WERI-Rb-1 (cell line): Measurements from ENCODE around the gene FAM83E.

Source experiments
- DNase-seq: peaks from one replicate; pipeline ENCODE4 v3.0.0-alpha.2; 2020
- H3K27ac ChIP-seq: fragments of 250-450 bp; sonication (Bioruptor Pico); 2 replicates; pipeline ENCODE4 v1.5.1; 2020; ENCODE audit warnings: mild to moderate bottlenecking, moderate library complexity
- H3K27me3 ChIP-seq: fragments of 250-450 bp; sonication (Bioruptor Pico); 2 replicates; pipeline ENCODE4 v1.5.1; 2021; ENCODE audit warnings: mild to moderate bottlenecking, low read depth, moderate library complexity; ENCODE audit not compliant: insufficient read depth, severe bottlenecking
- H3K36me3 ChIP-seq: fragments of 250-450 bp; sonication (Bioruptor Pico); 2 replicates; pipeline ENCODE4 v1.5.1; 2020; ENCODE audit warnings: mild to moderate bottlenecking, moderate library complexity
- H3K4me3 ChIP-seq: 2 replicates; pipeline ENCODE4 v1.5.1; 2011; ENCODE audit warnings: low read depth, mild to moderate bottlenecking, control low read depth, low read length
- H3K9me3 ChIP-seq: fragments of 250-450 bp; sonication (Bioruptor Pico); 2 replicates; pipeline ENCODE4 v1.5.1; 2021; ENCODE audit warnings: mild to moderate bottlenecking, moderate library complexity; ENCODE audit not compliant: severe bottlenecking
- TF ChIP-seq, protein P1 (sequence below): IDR thresholded peaks from 2 replicates; pipeline ENCODE4 v1.5.1; 2011; ENCODE audit warnings: low read depth, mild to moderate bottlenecking, control low read depth, inconsistent platforms, low read length

Gene FAM83E

DNA sequence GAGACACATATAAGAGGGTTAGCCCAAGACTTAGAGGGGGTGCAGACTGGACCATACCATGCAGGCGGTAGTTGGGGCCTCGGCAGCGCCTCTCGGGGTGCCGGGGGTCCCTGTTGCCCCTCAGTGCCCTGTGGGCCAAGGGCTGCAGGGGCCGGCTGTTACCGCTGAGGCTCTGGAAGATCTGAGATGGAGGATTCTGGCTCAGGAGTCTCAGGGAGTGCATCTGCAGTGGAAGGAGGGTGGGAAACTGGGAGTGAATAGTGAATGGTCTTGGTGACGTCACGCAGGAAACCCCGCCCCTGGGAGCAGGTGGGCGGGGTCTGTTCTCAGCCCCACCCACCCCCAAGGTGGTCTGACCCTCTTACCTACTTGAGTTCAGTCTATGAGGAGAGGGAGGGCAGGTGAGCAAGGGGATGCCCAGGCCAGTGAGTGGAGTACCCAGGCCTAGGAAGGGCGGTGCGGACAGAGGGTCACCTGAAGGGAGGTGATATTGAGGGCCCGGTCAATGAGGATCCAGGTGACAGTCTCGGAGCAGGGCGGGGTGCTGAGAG, 24.0 kb upstream of the FAM83E start:
- no peaks in the 10 kb centered on the region for H3K27me3 ChIP-seq
- H3K9me3 ChIP-seq = no peaks in the 10 kb centered on the region
- no peaks in the 10 kb centered on the region for H3K36me3 ChIP-seq
- TF ChIP-seq, protein P1, sequence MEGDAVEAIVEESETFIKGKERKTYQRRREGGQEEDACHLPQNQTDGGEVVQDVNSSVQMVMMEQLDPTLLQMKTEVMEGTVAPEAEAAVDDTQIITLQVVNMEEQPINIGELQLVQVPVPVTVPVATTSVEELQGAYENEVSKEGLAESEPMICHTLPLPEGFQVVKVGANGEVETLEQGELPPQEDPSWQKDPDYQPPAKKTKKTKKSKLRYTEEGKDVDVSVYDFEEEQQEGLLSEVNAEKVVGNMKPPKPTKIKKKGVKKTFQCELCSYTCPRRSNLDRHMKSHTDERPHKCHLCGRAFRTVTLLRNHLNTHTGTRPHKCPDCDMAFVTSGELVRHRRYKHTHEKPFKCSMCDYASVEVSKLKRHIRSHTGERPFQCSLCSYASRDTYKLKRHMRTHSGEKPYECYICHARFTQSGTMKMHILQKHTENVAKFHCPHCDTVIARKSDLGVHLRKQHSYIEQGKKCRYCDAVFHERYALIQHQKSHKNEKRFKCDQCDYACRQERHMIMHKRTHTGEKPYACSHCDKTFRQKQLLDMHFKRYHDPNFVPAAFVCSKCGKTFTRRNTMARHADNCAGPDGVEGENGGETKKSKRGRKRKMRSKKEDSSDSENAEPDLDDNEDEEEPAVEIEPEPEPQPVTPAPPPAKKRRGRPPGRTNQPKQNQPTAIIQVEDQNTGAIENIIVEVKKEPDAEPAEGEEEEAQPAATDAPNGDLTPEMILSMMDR = no peak
- H3K27ac ChIP-seq = peak overlapping the region; percentile 94
- H3K4me3 ChIP-seq = peak overlapping the region; percentile 73; the same call in 1 of the 2 replicates
- DNase-seq = no peak

DNA sequence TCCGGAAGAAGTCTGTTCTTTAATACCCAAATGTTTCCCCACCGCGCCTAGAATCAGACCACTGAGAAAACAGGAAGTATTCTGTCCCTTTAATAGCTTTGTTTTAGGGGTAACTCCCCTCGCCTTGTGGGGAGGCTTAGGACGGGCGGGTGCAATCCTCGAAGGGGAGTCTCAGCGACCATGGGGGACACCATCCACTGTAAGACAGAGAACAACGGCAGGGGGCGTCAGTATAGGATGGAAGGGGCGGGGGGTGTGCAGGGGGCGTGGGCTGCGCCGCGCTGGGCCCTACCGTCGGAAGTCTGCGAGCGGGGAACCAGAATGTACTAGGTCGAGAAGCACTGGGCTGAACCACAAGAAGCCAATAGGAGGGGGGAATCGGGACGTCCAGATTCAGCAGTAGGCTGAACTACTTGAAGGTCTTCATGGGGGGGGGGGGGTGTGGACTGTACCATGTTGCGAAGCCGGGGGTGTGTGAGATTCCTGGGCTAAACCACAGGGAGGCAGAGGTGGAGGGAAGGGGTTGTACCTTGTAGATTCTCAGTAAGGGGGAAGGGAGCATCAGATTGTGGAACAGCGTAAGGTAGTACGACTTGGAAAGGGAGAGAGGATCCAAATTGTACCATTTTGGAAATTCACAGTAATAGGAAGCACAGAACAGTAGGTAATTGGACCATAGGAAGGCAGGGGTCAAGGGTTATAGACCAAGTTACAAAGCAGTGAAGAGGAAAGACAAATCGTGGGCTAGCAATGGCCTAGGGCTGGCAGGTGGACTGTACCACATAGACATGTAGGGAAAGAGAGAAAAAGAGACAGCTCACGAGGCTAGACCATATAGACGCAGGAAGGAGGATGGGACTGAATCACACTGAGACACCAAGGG, 23.3 kb upstream of the FAM83E start:
- H3K36me3 ChIP-seq = no peaks in the 10 kb centered on the region
- H3K27me3 ChIP-seq = no peaks in the 10 kb centered on the region
- H3K27ac ChIP-seq = peak overlapping the region; percentile 94
- TF ChIP-seq, protein P1 = no peak
- DNase-seq = peak; percentile 91
- H3K4me3 ChIP-seq = peak overlapping the region; percentile 73
- H3K9me3 ChIP-seq = no peaks in the 10 kb centered on the region

DNA sequence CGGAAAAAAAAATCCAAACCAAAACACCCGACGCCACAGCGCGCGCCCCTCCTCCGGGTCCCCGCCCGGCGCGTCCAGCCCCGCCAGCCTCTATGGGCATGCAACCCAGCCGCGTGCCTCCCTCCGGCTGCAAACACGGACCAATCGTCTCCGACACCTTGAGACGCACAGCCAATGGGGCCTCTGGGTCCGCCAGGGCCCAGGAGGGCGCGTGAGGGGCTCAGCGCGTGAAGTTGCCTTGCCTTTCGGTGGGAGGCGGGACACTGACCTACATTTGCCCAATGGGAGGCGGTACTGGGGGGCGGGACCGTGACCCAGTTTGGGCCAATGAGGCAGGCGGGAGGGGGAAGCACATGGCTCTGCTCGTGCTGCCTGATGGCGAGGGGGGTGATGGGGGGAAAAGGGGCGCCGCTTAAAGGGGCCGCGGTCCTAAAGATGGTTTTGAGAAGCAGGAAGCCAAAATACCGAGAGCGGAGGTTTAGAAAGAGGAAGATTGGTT, 22.6 kb upstream of the FAM83E start:
- Histone ChIP-seq H3K27ac (peak overlapping the region; percentile 94), H3K27me3 (no peaks in the 10 kb centered on the region), H3K9me3 (no peaks in the 10 kb centered on the region), H3K36me3 (peaks cover 1% of the 10 kb centered on the region; the same call in 1 of the 2 replicates), H3K4me3 (peak overlapping the region; percentile 73)
- DNase-seq = peak; percentile 100
- TF ChIP-seq, protein P1 = no peak

DNA sequence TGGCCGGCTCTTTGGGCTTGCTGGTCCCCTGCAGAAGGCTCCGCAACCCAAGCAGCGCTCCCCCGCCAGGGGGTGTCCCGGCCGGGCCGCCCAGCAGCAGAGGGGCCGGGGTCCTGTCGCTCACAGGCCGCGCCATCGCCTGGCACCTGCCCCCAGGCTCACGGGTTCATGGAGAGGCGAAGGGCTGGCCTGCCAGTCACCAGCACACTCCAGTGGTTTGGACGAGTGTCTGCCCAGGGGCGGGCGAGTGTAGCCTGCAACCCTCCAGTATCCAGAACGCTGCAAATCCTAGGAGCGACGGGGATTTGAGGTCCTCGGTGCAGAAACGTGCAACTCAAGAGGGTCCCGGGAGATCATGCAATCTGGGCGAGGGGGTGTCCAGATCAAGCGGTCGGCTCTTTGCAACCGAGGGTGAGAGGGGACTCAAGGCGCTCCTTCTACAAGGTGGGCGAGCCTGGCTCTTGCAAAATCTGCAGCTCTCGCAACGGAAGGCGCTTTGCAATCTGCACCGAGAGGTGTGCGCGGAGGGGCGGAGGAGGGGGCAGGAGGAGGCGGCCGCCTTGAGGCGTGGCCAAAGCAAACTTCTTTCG, 22.1 kb upstream of the FAM83E start, which contains the start of gene DBP:
Gene DBP, minus strand, starts transcription at position 521 of the 590 bp plus-strand sequence. Its CDS starts 385 bp downstream, at position 136.
- Histone ChIP-seq H3K27me3 (no peaks in the 10 kb centered on the region), H3K9me3 (no peaks in the 10 kb centered on the region), H3K36me3 (peaks cover 4% of the 10 kb centered on the region; the same call in 1 of the 2 replicates), H3K27ac (peak within 1 kb of the TSS; percentile 94), H3K4me3 (peak within 1 kb of the TSS; percentile 73)
- no peak for DNase-seq
- TF ChIP-seq, protein P1 = no peak

DNA sequence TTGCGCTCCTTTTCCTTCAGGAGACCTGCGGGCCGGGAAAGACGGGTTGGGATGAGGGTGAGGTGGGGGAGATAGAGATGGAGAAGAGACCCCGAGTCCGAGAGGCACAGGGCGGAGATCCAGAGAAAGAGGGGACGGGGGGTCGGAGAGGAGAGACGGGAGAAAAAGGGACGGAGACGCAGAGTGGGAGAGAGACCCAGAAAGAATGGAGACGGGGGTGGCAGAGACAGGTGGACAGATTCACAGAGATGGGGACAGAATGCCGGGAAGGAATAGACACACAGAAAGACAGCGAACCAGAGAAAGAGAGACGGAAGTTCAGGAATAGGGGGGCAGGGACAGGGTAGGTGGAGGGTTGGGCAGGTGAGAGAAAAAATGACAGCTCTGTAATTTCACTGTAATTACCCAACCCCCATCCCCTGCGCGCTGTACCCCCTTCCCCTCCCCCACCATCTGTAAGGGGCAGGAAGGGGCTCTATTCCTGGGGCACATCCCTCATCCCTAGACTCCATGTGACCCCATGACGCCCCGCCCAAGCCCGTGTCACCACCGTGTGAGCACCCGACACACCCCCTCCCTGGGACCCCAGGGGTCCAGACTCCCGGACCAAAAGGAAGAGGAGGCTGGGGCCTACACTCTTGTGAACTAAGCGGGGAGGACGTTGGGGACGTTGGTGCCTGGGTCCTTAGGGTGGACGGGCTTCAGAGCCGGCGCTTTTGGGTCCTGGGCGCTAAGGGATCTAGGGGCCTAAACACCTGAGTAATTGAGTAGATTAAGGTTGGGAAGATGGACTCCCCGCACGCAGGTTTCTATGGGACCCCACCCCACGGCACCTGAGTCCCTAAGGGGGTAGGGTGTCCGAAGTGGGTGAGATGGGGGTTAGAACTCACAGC, 21.3 kb upstream of the FAM83E start:
- DNase-seq = no peak
- H3K27ac ChIP-seq = peak overlapping the region; percentile 42
- H3K9me3 ChIP-seq = no peaks in the 10 kb centered on the region
- H3K4me3 ChIP-seq = peak overlapping the region; percentile 42
- peaks cover 9% of the 10 kb centered on the region for H3K36me3 ChIP-seq
- no peaks in the 10 kb centered on the region for H3K27me3 ChIP-seq
- TF ChIP-seq, protein P1 = no peak
